ENCODE results near the gene LCP1.

GRCh38 chr13:46166947-46167610, 14.9 kb downstream of the LCP1 start:
- TF ChIP-seq CTCF (IDR thresholded peaks at IDR 0.05; ENCODE audit: insufficient read depth, low read length) (no peak), POLR2AphosphoS5 (IDR thresholded peaks at IDR 0.05; ENCODE audit: low read depth) (no peak), SPI1 (IDR thresholded peaks at IDR 0.05; ENCODE audit: borderline replicate concordance, low read depth) (no peak), REST (IDR thresholded peaks at IDR 0.05; ENCODE audit: insufficient replicate concordance, low read depth) (no peak)

Measured in HL-60 (cell line).